Measurements from ENCODE around the gene ELF5. TPM values are rescaled to one million over a fixed set of nuclear protein-coding genes. Genes with fewer than 3 reads are reported as not detected.
A peak's percentile ranks its signal among the peaks of the same experiment; 100 is the strongest.

ELF5 gene
- total and polyA plus RNA-seq, 2 of the 13 experiments (the other 11 are each of a cell fraction or from before 2014, with no cell fraction given): 0.51 to 2.6 TPM

- intact Hi-C loops (cut with micrococcal nuclease; ENCODE audit: unreplicated experiment) (loop anchor here (1.0 to 2.0 kb wide), 2 partner anchors 153 to 389 kb away; no protein-coding TSS in a partner anchor), in situ Hi-C loops (cut with HindIII; ENCODE audit: extremely low pct_ligation_motif_present, low pct_unique_long_range_greater_than_20kb) (no loop called here)
- H3K4me3 ChIP-seq (replicated peaks in 1 of 3; ENCODE audit: insufficient read depth in 1 of 3, low read depth in 2 of 3, low read length in 3 of 3): peak overlapping the region in 1 of 3 experiments; percentile 36; a peak in 2 of 6 replicates
- DNase-seq (ENCODE audit: low spot score) (no peak), ATAC-seq (no peak; the same call in 1 of the 3 replicates), FAIRE-seq (no peak)
- H3K79me2 ChIP-seq (ENCODE audit: insufficient read depth, low read length): no peaks in the 10 kb centered on the region
- H3K4me2 ChIP-seq (ENCODE audit: low read depth, low read length): peak overlapping the region; percentile 52
- 4% methylated on average over 2 of the region's 2 CpGs for WGBS (ENCODE audit: low lambda C conversion rate)
- no peak overlapping the region for H2AFZ ChIP-seq (ENCODE audit: low read length)
- H3K36me3 ChIP-seq (replicated peaks in 1 of 2; ENCODE audit: control insufficient read depth in 1 of 2, insufficient read depth in 2 of 2, low read length in 2 of 2): no peaks in the 10 kb centered on the region
- ChIA-PET CTCF (ENCODE audit: low intra/inter-chr PET ratio, low total read pairs) (no interaction called here), POLR2A (interaction anchor here (0.6 to 1.6 kb wide), 5 partner anchors 11 to 487 kb away, joined by 3 to 6 read pairs (median 3); partner anchors contain the start of genes ABTB2 and ELF5)
- H3K27ac ChIP-seq (ENCODE audit: extremely low read length, insufficient read depth, low read length): peak overlapping the region; percentile 60
- peak overlapping the region; percentile 45 for H3K9ac ChIP-seq (ENCODE audit: insufficient read depth, low read depth, low read length)
- H3K4me1 ChIP-seq (ENCODE audit: insufficient read depth, low read length): peaks cover 72% of the 10 kb centered on the region
- no peaks in the 10 kb centered on the region for H4K20me1 ChIP-seq (ENCODE audit: insufficient read depth, low read length)
- TSS peak; percentile 94 for BruUV-seq (replicated peaks)
- H3K9me3 ChIP-seq (ENCODE audit: low read length): no peaks in the 10 kb centered on the region
- H3K27me3 ChIP-seq (ENCODE audit: control insufficient read depth in 1 of 2, insufficient read depth in 2 of 2, low read length in 2 of 2): no peaks in the 10 kb centered on the region
- TF ChIP-seq, protein P1, sequence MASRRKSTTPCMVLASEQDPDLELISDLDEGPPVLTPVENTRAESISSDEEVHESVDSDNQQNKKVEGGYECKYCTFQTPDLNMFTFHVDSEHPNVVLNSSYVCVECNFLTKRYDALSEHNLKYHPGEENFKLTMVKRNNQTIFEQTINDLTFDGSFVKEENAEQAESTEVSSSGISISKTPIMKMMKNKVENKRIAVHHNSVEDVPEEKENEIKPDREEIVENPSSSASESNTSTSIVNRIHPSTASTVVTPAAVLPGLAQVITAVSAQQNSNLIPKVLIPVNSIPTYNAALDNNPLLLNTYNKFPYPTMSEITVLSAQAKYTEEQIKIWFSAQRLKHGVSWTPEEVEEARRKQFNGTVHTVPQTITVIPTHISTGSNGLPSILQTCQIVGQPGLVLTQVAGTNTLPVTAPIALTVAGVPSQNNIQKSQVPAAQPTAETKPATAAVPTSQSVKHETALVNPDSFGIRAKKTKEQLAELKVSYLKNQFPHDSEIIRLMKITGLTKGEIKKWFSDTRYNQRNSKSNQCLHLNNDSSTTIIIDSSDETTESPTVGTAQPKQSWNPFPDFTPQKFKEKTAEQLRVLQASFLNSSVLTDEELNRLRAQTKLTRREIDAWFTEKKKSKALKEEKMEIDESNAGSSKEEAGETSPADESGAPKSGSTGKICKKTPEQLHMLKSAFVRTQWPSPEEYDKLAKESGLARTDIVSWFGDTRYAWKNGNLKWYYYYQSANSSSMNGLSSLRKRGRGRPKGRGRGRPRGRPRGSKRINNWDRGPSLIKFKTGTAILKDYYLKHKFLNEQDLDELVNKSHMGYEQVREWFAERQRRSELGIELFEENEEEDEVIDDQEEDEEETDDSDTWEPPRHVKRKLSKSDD (CRISPR knock-in tag; IDR thresholded peaks at IDR 0.05; ENCODE audit: low read depth): no peak
- TF ChIP-seq SSRP1 (CRISPR knock-in tag; IDR thresholded peaks at IDR 0.05) (no peak), ARID4A (CRISPR knock-in tag; IDR thresholded peaks at IDR 0.05; ENCODE audit: borderline replicate concordance) (peak; percentile 15; the same call in 1 of the 2 replicates), NFYC (CRISPR knock-in tag; IDR thresholded peaks at IDR 0.05) (no peak), GZF1 (CRISPR knock-in tag; IDR thresholded peaks at IDR 0.05) (no peak), ZNF451 (CRISPR knock-in tag; IDR thresholded peaks at IDR 0.05) (no peak), ZMYM3 (CRISPR knock-in tag; IDR thresholded peaks at IDR 0.05) (no peak), ATF7 (IDR thresholded peaks at IDR 0.05) (no peak), ATF7 (CRISPR knock-in tag; IDR thresholded peaks at IDR 0.05) (no peak), POLR2A (IDR thresholded peaks at IDR 0.05; ENCODE audit: insufficient read depth in 1 of 2, low read depth in 2 of 2, low read length in 2 of 2) (no peak), ZNF788 (CRISPR knock-in tag; IDR thresholded peaks at IDR 0.05; ENCODE audit: borderline replicate concordance) (no peak), ZNF577 (CRISPR knock-in tag; IDR thresholded peaks at IDR 0.05; ENCODE audit: borderline replicate concordance, low read depth) (no peak), POLR2G (IDR thresholded peaks at IDR 0.05; ENCODE audit: low read depth, low read length) (0 out of 2 replicates have a peak, but pooled peaks have one; percentile 7), ZFP36L2 (CRISPR knock-in tag; IDR thresholded peaks at IDR 0.05) (no peak), NR2F6 (IDR thresholded peaks at IDR 0.05) (peak; percentile 22; the same call in 1 of the 2 replicates), NR2F6 (CRISPR knock-in tag; IDR thresholded peaks at IDR 0.05) (no peak), GABPA (IDR thresholded peaks at IDR 0.05; ENCODE audit: low read depth, low read length) (no peak), GABPA (CRISPR knock-in tag; IDR thresholded peaks at IDR 0.05; ENCODE audit: low read depth) (no peak)
- TF ChIP-seq, protein P2, sequence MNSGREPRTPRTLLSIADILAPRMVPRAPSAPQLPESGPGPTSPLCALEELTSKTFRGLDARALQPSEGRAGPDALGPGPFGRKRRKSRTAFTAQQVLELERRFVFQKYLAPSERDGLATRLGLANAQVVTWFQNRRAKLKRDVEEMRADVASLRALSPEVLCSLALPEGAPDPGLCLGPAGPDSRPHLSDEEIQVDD (CRISPR knock-in tag; IDR thresholded peaks at IDR 0.05; ENCODE audit: borderline replicate concordance): no peak
These were observed 11.6 kb downstream of the ELF5 start for GRCh38 chr11:34501949-34502348.

Data from HepG2 (cell line).